ENCODE results near the gene RGL3. TPM values are rescaled to one million over a fixed set of nuclear protein-coding genes. Genes with fewer than 3 reads are reported as not detected.

The RGL3 gene
- total and polyA plus RNA-seq, 4 donors, result 2.4 to 19.8 (median 7.8) TPM

GRCh38 chr19:11421371-11422098 lies 2.4 kb upstream of the RGL3 start:
- peak; percentile 65 for DNase-seq (ENCODE audit: low spot score)
- Histone ChIP-seq H3K9me3 (ENCODE audit: control insufficient read depth in 4 of 4, low read length in 3 of 4) (peaks cover 0 to 2% (median 0%) of the 10 kb centered on the region in 4 donors), H3K27ac (ENCODE audit: low read depth in 1 of 2, low read length in 2 of 2) (peak overlapping the region in 1 of 2 donors; percentile 25), H3K36me3 (ENCODE audit: control insufficient read depth in 4 of 4, insufficient read depth in 3 of 4, low read depth in 1 of 4, low read length in 3 of 4) (no peaks in the 10 kb centered on the region), H3K4me3 (ENCODE audit: low read depth in 1 of 3, low read length in 3 of 3) (no peak overlapping the region), H3K9ac (ENCODE audit: low read depth in 1 of 2, low read length in 2 of 2) (no peak overlapping the region), H3K27me3 (ENCODE audit: control insufficient read depth in 4 of 4, insufficient read depth in 4 of 4, low read length in 3 of 4) (no peaks in the 10 kb centered on the region), H3K4me1 (ENCODE audit: control insufficient read depth in 4 of 4, insufficient read depth in 4 of 4, low read length in 3 of 4) (peaks cover 8 to 23% (median 12%) of the 10 kb centered on the region in 4 donors)
- 15% methylated on average over 36 of the region's 36 CpGs for WGBS
- no peak for TF ChIP-seq NR2F2 (IDR thresholded peaks at IDR 0.05)
- TF ChIP-seq, protein P1, sequence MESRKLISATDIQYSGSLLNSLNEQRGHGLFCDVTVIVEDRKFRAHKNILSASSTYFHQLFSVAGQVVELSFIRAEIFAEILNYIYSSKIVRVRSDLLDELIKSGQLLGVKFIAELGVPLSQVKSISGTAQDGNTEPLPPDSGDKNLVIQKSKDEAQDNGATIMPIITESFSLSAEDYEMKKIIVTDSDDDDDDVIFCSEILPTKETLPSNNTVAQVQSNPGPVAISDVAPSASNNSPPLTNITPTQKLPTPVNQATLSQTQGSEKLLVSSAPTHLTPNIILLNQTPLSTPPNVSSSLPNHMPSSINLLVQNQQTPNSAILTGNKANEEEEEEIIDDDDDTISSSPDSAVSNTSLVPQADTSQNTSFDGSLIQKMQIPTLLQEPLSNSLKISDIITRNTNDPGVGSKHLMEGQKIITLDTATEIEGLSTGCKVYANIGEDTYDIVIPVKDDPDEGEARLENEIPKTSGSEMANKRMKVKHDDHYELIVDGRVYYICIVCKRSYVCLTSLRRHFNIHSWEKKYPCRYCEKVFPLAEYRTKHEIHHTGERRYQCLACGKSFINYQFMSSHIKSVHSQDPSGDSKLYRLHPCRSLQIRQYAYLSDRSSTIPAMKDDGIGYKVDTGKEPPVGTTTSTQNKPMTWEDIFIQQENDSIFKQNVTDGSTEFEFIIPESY (IDR thresholded peaks at IDR 0.05), result no peak
- TF ChIP-seq SP1 (IDR thresholded peaks at IDR 0.05), result no peak
- TF ChIP-seq, protein P2, sequence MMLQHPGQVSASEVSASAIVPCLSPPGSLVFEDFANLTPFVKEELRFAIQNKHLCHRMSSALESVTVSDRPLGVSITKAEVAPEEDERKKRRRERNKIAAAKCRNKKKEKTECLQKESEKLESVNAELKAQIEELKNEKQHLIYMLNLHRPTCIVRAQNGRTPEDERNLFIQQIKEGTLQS (IDR thresholded peaks at IDR 0.05), result no peak
- TF ChIP-seq RAD21 (IDR thresholded peaks at IDR 0.05), result no peak
- no peak for TF ChIP-seq JUND (IDR thresholded peaks at IDR 0.05)
- no peak for TF ChIP-seq FOXA2 (IDR thresholded peaks at IDR 0.05)
- TF ChIP-seq HNF4G (IDR thresholded peaks at IDR 0.05), result no peak
- TF ChIP-seq CTCF (IDR thresholded peaks at IDR 0.05; ENCODE audit: low read depth, low read length, missing input control), result no peak
- no peak for TF ChIP-seq FOXA1 (IDR thresholded peaks at IDR 0.05)
- no peak for TF ChIP-seq YY1 (IDR thresholded peaks at IDR 0.05)
- TF ChIP-seq, protein P3, sequence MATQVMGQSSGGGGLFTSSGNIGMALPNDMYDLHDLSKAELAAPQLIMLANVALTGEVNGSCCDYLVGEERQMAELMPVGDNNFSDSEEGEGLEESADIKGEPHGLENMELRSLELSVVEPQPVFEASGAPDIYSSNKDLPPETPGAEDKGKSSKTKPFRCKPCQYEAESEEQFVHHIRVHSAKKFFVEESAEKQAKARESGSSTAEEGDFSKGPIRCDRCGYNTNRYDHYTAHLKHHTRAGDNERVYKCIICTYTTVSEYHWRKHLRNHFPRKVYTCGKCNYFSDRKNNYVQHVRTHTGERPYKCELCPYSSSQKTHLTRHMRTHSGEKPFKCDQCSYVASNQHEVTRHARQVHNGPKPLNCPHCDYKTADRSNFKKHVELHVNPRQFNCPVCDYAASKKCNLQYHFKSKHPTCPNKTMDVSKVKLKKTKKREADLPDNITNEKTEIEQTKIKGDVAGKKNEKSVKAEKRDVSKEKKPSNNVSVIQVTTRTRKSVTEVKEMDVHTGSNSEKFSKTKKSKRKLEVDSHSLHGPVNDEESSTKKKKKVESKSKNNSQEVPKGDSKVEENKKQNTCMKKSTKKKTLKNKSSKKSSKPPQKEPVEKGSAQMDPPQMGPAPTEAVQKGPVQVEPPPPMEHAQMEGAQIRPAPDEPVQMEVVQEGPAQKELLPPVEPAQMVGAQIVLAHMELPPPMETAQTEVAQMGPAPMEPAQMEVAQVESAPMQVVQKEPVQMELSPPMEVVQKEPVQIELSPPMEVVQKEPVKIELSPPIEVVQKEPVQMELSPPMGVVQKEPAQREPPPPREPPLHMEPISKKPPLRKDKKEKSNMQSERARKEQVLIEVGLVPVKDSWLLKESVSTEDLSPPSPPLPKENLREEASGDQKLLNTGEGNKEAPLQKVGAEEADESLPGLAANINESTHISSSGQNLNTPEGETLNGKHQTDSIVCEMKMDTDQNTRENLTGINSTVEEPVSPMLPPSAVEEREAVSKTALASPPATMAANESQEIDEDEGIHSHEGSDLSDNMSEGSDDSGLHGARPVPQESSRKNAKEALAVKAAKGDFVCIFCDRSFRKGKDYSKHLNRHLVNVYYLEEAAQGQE (IDR thresholded peaks at IDR 0.05), result no peak
- no peak for TF ChIP-seq TAF1 (conservative IDR thresholded peaks at IDR 0.05)

Measured in liver (tissue), 9 donors.